Dermis blood vessel endothelial cell (primary cell): ENCODE results near the gene CD247. TPM values are rescaled to one million over a fixed set of nuclear protein-coding genes. Genes with fewer than 3 reads are reported as not detected.
"Not testable (repeated sequence)": the region's sequence is repeated elsewhere in the genome, so short reads cannot be mapped to it uniquely, and the experiment has no call there.

ENCODE experiments used
- DNase-seq: peaks from one replicate; pipeline ENCODE4 v3.0.0; 2010
- total RNA-seq: library from RNA; depleted of rRNA; stranded (reverse); fragments of >200 nt; gene quantifications from 2 replicates; pipeline ENCODE4 v1.2.3, GENCODE V29; 2014

The CD247 gene
- total RNA-seq = 0.09 TPM in 1 of 2 replicates, not detected in the other

DNA sequence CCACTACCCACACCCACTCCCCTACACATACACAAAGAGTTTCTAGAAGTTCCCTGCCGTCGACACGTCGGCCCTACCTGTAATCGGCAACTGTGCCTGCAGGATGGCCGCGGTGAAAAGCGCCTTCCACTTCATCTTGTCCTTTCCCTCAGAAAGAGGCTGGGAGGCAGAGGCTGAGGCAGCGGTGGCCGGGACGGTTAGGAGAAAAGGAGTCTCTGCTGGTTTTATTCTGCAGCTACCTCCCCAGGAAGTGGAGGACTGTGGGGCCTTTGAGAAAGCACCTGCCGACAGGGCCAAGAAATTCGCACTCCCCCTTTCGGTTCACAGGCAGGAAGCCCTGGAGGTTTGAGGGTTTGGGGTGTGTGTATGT is at the start of gene CD247:
Gene CD247, minus strand, starts transcription at position 199 of the 370 bp plus-strand sequence. Its CDS starts 64 bp downstream, at position 135.
- no peak for DNase-seq

GRCh38 chr1:167567663-167568062 is 49.3 kb upstream of the CD247 start:
- no peak for DNase-seq

GRCh38 chr1:167566766-167567165 is 48.4 kb upstream of the CD247 start:
- no peak for DNase-seq

DNA sequence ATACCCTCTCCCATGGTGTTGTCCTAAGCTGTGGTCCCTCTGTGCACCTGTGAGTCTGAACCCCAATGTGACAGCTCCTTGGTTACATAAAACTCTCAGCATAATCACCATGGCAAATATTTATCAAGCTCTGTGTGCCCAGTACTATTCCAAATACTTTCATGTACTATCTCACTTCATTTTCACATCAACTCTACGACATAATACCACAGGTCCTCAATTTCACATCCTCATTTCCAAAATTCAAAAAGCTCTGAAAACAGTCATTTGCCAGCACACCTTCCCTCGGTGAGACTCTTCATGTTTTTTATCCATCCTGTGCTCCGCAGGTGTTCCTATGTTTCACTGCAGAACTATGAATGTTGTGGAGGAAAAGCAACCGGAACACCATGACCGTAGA is 47.6 kb upstream of the CD247 start:
- DNase-seq = no peak

- DNase-seq = no peak
Observed at GRCh38 chr1:167564612-167565270, 46.4 kb upstream of the CD247 start.

DNA sequence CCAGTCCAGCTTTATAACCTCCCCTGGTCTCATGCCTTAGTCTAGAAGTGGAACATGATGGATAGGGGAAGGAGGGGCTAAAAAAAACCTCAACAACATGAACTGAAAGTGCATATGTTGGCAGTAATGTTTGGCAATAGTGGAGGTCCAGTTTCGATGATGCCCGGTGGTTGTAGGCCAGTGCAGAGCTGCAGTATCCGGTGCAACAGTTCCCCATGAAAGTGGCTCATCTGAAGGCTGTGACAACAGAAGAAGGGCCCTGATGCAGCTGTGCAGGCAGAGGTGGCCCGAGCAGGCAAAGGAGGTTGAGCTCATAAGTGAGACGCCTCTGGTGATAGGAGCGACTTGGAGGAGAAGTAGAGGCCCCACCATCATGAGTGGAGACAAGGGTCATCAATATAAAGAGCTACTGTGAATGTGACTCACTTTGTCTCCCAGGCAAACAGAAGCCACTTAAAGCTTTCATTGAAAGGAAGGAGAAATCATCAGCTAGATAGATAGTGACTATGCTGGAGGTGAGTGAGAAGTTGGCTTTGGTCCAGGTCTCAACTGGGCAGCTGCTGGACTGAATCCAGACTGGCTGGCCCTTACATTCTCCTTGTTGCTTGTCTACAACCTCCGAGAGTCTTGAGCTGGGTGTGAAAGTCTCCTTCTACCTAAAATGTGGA is 45.4 kb upstream of the CD247 start:
- peak; percentile 9 for DNase-seq

GRCh38 chr1:167562702-167563101 is 44.4 kb upstream of the CD247 start:
- no peak for DNase-seq

GRCh38 chr1:167561753-167562152 is 43.4 kb upstream of the CD247 start:
- no peak for DNase-seq

DNA sequence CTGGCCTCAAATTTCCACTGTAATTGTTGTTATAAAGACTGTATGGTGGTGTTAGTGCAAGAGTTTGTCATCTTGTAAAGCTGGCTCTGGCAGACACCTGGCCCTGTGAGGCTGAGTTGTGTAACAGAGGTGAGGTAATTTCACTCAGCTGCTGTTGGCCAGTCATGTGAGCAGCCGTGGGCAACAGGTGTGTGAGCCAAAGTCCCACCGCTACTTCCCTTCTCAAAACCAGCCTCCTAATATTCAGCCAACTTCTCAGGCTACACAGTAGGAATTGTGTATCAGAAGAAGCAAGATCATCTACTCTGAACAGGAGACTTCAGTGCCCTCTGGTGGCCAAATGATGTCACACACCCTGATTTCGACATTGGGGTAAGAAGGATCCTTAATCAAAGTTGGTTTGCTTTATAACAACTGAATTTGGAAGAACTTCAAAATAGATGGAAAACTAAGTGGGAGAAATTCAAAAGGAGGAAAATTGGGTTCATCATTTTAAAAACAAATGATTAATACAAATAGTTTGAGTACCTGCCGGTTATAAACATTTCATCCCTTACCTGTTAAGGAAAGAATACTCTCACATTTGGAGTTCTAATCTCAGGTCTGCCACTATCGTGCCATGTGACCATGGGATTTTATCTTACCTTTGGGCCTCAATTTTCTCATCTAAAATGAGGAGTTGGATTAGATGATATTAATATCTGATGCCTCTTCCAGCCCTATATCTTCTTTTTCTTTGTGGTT is 37.8 kb upstream of the CD247 start:
- peak; percentile 86 for DNase-seq

- not testable (repeated sequence) for DNase-seq
Observed at GRCh38 chr1:167555072-167555471, 36.7 kb upstream of the CD247 start.

DNA sequence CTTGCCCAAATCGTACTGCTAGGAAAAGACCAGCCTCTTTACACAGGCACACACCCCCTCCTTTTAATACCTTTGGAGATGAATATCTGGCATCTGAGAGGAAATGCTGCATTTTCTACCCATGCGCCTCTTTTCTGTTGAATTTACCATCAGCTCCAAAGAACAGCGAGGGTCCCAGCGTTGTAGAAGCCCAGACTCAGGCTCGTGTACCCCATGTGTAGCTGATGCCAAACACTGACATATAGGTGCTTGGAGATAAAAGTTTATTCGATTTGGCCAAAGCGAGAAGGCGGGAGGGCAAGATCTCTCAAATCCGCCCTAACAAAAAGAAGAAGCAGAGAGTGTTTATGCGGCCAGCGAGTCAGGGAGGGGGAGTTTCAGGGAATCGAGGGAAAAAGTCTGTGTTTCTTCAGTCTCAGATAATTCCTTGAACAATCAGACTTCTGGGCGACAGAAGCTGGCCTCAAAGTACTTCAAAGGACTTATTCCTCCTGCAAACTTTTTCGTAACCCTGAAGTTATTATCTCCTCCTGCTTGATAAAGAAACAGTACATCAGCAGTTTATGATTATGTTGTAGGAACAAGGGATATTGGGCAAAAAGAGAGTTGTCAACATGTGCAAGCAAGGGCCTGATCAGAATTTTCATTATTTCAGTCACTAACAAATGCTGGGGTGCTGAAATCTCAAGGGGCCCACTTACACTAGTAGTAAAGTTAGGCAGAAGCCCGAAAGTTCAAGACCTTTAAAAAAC is 35.9 kb upstream of the CD247 start:
- no peak for DNase-seq

- peak; percentile 93 for DNase-seq
Observed at GRCh38 chr1:167553136-167554027, 35.1 kb upstream of the CD247 start, which contains the start of gene CREG1. TSS of gene CREG1 (minus strand) at chr1:167553762.

GRCh38 chr1:167551362-167551761 is 33.0 kb upstream of the CD247 start:
- no peak for DNase-seq

- no peak for DNase-seq
Observed at GRCh38 chr1:167548059-167548932, 30.0 kb upstream of the CD247 start.

GRCh38 chr1:167546935-167547334 is 28.6 kb upstream of the CD247 start:
- no peak for DNase-seq

GRCh38 chr1:167545349-167545748 is 27.0 kb upstream of the CD247 start:
- DNase-seq = no peak

GRCh38 chr1:167544447-167545093 is 26.2 kb upstream of the CD247 start:
- DNase-seq = no peak

DNA sequence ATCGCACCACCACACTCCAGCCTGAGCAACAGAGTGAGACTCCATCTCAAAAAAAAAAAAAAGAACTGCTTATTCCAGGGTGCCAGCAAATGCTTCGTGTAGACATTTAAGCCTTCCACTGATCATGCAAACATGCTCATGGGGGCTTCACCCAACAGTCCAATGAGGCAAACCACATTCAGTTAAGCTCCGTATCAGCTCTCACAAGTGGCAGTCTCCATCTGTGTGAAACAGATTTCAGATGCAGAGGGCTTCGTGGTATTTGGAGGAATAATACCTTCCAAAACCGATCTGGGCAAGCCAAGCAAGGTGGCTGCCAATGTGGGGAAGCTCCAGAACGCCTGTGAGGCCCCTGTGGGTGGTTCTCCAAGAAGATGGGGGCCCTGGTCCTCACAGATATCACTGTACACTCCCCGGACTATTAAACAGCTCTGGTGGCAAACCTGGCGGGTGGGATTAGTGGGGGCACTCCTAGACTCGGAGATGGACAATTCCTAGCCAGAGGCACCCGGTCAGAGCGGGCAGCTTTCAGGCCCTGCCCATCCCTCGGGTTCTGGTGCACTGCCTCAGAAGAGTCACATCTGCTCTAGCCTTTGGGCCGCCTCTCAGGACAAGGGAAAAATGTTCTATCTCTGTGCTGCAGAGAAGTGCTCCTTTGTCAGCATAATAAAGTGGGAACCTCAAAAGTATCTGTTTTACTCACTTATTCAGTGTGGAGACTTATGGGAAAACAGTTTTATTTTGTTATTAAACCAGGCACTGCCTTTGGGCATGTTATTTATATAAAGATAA is 25.1 kb upstream of the CD247 start:
- DNase-seq = no peak
